ENCODE data around the gene ANKRD33B. TPM values are rescaled to one million over a fixed set of nuclear protein-coding genes. Genes with fewer than 3 reads are reported as not detected.
"Not testable (repeated sequence)": the region's sequence is repeated elsewhere in the genome, so short reads cannot be mapped to it uniquely, and the experiment has no call there.

The ANKRD33B gene
- total and polyA plus RNA-seq, 11 donors, result 0.98 to 33.8 (median 4.9) TPM

DNA sequence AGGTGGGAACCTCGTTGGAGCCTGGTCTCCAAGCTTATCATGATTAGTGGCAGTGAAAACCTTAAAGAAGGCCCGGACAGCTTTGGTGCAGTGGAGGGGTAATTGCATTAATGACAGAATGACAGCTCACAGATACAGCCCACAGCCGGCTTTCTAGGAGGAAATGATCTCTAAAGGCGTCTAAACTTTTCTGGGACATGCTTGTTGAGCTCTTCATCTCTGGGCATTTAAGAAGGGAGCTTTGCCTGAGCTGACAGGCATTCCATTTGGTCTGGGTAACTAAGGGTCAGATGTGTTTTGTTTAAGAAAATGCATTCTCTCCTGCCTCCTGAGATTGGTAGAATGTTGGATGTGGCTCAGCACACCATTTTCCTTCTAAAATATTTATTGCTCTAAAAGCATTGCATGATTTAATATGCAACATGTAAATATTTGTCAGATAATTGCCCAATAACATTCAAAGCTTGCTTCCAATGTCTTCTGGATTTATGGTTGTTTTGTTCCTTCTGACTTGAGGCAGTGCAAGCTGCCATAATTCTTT lies 4.0 kb downstream of the ANKRD33B start:
- H3K27me3 ChIP-seq, result peaks cover 0 to 20% (median 0%) of the 10 kb centered on the region in 9 donors
- no peak overlapping the region for H3K4me3 ChIP-seq
- intact Hi-C loops (cut with DNase I), result loop anchor here in 9 of 10 donors (5.0 to 10.0 kb wide), 6 partner anchors 34 to 113 kb away; no protein-coding TSS in a partner anchor
- H3K36me3 ChIP-seq, result no peaks in the 10 kb centered on the region
- TF ChIP-seq, protein P1, sequence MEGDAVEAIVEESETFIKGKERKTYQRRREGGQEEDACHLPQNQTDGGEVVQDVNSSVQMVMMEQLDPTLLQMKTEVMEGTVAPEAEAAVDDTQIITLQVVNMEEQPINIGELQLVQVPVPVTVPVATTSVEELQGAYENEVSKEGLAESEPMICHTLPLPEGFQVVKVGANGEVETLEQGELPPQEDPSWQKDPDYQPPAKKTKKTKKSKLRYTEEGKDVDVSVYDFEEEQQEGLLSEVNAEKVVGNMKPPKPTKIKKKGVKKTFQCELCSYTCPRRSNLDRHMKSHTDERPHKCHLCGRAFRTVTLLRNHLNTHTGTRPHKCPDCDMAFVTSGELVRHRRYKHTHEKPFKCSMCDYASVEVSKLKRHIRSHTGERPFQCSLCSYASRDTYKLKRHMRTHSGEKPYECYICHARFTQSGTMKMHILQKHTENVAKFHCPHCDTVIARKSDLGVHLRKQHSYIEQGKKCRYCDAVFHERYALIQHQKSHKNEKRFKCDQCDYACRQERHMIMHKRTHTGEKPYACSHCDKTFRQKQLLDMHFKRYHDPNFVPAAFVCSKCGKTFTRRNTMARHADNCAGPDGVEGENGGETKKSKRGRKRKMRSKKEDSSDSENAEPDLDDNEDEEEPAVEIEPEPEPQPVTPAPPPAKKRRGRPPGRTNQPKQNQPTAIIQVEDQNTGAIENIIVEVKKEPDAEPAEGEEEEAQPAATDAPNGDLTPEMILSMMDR (IDR thresholded peaks at IDR 0.05), result no peak
- TF ChIP-seq POLR2A (IDR thresholded peaks at IDR 0.05), result no peak
- no peaks in the 10 kb centered on the region for H3K9me3 ChIP-seq
- ATAC-seq (no peak), DNase-seq (no peak)
- peak overlapping the region in 5 of 12 donors; percentile 18 to 88 (median 50) for H3K27ac ChIP-seq
- WGBS, 4 donors, result 48 to 69% (median 51%) methylated on average over 4 of the region's 4 CpGs
- H3K4me1 ChIP-seq, result peaks cover 0 to 48% (median 31%) of the 10 kb centered on the region in 12 donors

DNA sequence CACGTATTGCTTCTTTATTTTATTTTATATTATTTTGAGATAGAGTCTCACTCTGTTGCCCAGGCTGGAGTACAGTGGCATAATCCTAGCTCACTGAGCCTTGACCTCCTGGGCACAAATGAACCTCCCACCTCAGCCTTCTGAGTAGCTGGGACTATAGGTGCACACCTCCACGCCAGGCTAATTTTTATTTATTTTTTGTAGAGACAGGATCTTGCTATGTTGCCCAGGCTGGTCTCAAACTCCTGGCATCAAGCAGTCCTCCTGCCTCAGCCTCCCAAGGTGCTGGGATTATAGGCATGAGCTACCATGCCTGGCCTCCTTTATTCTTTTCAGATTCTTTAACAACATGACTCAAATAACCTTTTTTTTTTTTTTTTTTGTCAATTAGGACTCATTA lies 6.7 kb downstream of the ANKRD33B start:
- H3K4me3 ChIP-seq, H3K27ac ChIP-seq, H3K36me3 ChIP-seq, DNase-seq, H3K27me3 ChIP-seq, ATAC-seq, H3K9me3 ChIP-seq: not testable (repeated sequence)
- intact Hi-C loops (cut with DNase I), result loop anchor here in 1 of 10 donors (10.0 kb wide), 1 partner anchor 54 kb away; no protein-coding TSS in a partner anchor
- H3K4me1 ChIP-seq, result peaks cover 0 to 27% (median 22%) of the 10 kb centered on the region in 12 donors
- WGBS, 4 donors, result 90 to 97% (median 93%) methylated on average over 2 of the region's 2 CpGs

DNA sequence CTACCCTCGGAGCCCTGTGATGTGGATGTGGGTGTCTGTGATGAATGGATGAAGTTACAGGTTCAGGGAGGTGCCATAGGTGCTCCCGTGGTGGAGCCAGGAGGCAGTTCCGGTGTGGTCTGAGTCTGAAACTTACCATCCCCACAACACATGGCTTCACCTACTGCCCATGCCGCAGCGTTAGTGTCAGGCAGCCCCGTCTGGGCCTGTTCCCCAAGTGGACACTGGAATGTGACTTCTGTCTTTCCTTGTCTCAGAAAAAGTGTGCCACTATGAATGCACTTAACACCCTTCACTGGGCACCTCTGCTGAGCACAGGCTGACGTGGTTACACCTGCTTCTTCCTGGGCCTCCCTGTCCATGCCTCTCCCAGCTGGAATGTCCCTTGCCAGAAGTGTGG lies 8.6 kb downstream of the ANKRD33B start:
- H3K27me3 ChIP-seq, result no peaks in the 10 kb centered on the region
- H3K36me3 ChIP-seq, result no peaks in the 10 kb centered on the region
- peaks cover 0 to 29% (median 17%) of the 10 kb centered on the region in 12 donors for H3K4me1 ChIP-seq
- H3K27ac ChIP-seq, result no peak overlapping the region
- DNase-seq, result no peak
- H3K4me3 ChIP-seq, result no peak overlapping the region
- WGBS, 4 donors, result 85 to 95% (median 92%) methylated on average over 7 of the region's 7 CpGs
- ATAC-seq, result no peak
- intact Hi-C loops (cut with DNase I), result loop anchor here in 1 of 10 donors (10.0 kb wide), 1 partner anchor 52 kb away; no protein-coding TSS in a partner anchor
- H3K9me3 ChIP-seq, result no peaks in the 10 kb centered on the region
- TF ChIP-seq, protein P1 (IDR thresholded peaks at IDR 0.05), result no peak
- TF ChIP-seq POLR2A (IDR thresholded peaks at IDR 0.05), result no peak

DNA sequence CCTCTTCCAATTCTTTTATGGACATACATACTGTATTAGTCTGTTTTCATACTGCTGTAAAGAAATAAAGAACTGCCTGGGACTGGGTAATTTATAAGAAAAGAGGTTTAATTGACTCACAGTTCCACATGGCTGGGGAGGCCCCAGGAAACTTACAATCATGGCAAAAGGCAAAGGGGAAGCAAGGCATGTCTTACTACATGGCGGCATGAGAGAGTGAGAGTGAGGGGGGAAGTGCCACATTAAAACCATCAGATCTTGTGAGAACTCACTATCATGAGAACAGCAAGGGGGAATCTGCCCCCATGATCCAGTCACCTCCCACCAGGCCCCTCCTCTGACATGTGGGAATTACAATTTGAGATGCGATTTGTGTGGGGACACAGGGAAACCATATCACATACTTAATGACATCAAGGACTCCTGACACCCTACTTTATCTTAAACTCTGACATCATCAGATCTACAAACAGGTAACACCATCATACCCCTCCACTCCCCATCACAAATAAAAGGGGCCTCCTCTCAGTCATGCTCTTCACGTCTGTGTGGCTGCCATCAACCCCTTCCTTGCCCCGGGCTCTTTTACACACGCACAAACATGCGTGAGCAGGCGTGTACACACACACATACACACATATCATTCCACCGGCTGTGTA lies 9.7 kb downstream of the ANKRD33B start:
- TF ChIP-seq, protein P1 (IDR thresholded peaks at IDR 0.05), result no peak
- no peaks in the 10 kb centered on the region for H3K36me3 ChIP-seq

DNA sequence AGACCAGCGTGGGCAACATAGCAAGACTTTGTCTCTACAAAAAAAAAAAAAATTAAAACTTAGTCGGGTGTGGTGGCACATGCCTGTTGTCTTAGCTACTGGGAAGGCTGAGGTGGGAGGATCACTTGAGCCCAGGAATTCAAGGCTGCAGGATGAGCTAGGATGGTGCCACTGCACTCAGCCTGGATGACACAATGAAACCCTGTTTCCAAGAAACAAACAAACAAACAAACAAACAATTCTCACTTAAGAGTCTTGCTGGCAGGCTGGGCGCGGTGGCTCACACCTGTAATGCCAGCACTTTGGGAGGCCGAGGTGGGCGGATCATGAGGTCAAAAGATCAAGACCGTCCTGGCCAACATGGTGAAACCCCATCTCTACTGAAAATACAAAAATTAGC lies 11.0 kb downstream of the ANKRD33B start:
- not testable (repeated sequence) for H3K36me3 ChIP-seq, H3K4me3 ChIP-seq, H3K9me3 ChIP-seq, ATAC-seq, H3K27ac ChIP-seq, H3K27me3 ChIP-seq, DNase-seq
- intact Hi-C loops (cut with DNase I), result loop anchor here in 1 of 10 donors (10.0 kb wide), 1 partner anchor 50 kb away; no protein-coding TSS in a partner anchor
- H3K4me1 ChIP-seq, result peaks cover 0 to 40% (median 28%) of the 10 kb centered on the region in 12 donors
- 90 to 100% (median 97%) methylated on average over 1 to 7 of the region's 7 CpGs for WGBS, 4 donors

More for the DNA sequence above, 9.7 kb downstream of the ANKRD33B start:
- Histone ChIP-seq H3K4me1 (peaks cover 0 to 31% (median 22%) of the 10 kb centered on the region in 12 donors), H3K27ac (no peak overlapping the region), H3K4me3 (no peak overlapping the region), H3K27me3 (no peaks in the 10 kb centered on the region), H3K9me3 (no peaks in the 10 kb centered on the region)
- 94 to 96% (median 96%) methylated on average over 8 of the region's 8 CpGs for WGBS, 4 donors
- intact Hi-C loops (cut with DNase I), result loop anchor here in 1 of 10 donors (10.0 kb wide), 1 partner anchor 51 kb away; no protein-coding TSS in a partner anchor
- ATAC-seq, result no peak
- DNase-seq, result peak in 1 of 5 donors; percentile 7

Measured in heart left ventricle (tissue), 16 donors.